HCT116 (cell line): ENCODE data around the gene CFAP298.

Source experiments
- ATF3 ChIP-seq: IDR thresholded peaks from 2 replicates; pipeline ENCODE4 v1.6.1; 2012
- CEBPB ChIP-seq: IDR thresholded peaks from 2 replicates; pipeline ENCODE4 v1.6.1; 2012; ENCODE audit warnings: low read depth
- CTCF ChIP-seq, 3 experiments: fragments of 200-600 bp in 1 of 3; sonication (generic) in 1 of 3; IDR thresholded peaks in 2 of 3; conservative IDR thresholded peaks in 1 of 3; 2 replicates each; pipeline ENCODE4 v1.5.1; 2012 to 2017; ENCODE audit warnings: low read depth in 2 of 3, low read length in 2 of 3, antibody characterized with exemption in 1 of 3, borderline replicate concordance in 1 of 3, control low read depth in 1 of 3, mild to moderate bottlenecking in 1 of 3, mixed read lengths in 1 of 3, mixed run types in 1 of 3, moderate library complexity in 1 of 3; ENCODE audit not compliant: insufficient read depth in 1 of 3
- EZH2 ChIP-seq: fragments of 200-600 bp; sonication (generic); IDR thresholded peaks from 2 replicates; pipeline ENCODE4 v1.6.1; 2017; ENCODE audit warnings: antibody characterized with exemption, mixed run types
- EZH2phosphoT487 ChIP-seq: fragments of 200-600 bp; IDR thresholded peaks from 2 replicates; pipeline ENCODE4 v1.6.1; 2018; ENCODE audit warnings: antibody characterized with exemption, borderline replicate concordance
- JUND ChIP-seq: IDR thresholded peaks from 2 replicates; pipeline ENCODE4 v1.6.1; 2012
- MAX ChIP-seq: IDR thresholded peaks from 2 replicates; pipeline ENCODE4 v1.6.1; 2012
- POLR2A ChIP-seq: IDR thresholded peaks from 2 replicates; pipeline ENCODE4 v1.7.0; 2011; ENCODE audit warnings: borderline replicate concordance; ENCODE audit not compliant: insufficient read depth, insufficient read length; ENCODE audit errors: extremely low read depth
- POLR2AphosphoS5 ChIP-seq: IDR thresholded peaks from 2 replicates; pipeline ENCODE4 v1.6.1; 2011; ENCODE audit warnings: mild to moderate bottlenecking, low read depth, low read length, moderate library complexity
- RAD21 ChIP-seq: IDR thresholded peaks from 2 replicates; pipeline ENCODE4 v1.6.1; 2012; ENCODE audit warnings: low read depth, mild to moderate bottlenecking
- REST ChIP-seq: IDR thresholded peaks from 2 replicates; pipeline ENCODE4 v1.6.1; 2012; ENCODE audit warnings: low read depth
- ZNF274 ChIP-seq: fragments of 200-500 bp; sonication (Bioruptor generic); IDR thresholded peaks from 2 replicates; pipeline ENCODE4 v1.6.1; 2014; ENCODE audit warnings: mild to moderate bottlenecking, low read depth, low read length, inconsistent platforms

- TF ChIP-seq EZH2 (no peak), ATF3 (no peak), EZH2phosphoT487 (no peak), CEBPB (no peak), POLR2A (no peak), POLR2AphosphoS5 (no peak), JUND (no peak), CTCF (IDR thresholded peaks at IDR 0.05 in 2 of 3, conservative IDR thresholded peaks at IDR 0.05 in 1 of 3; ENCODE audit: borderline replicate concordance in 1 of 3, insufficient read depth in 1 of 3, low read depth in 2 of 3, low read length in 2 of 3) (no peak), REST (no peak), RAD21 (no peak), ZNF274 (no peak), MAX (no peak)
Measured at GRCh38 chr21:32572574-32573420, 39.4 kb downstream of the CFAP298 start.
